GM12865 (cell line): ENCODE results near the gene ROCK2.

ENCODE experiments used
- DNase-seq: peaks from one replicate; pipeline ENCODE4 v3.0.0; 2010; ENCODE audit warnings: low read depth
- H3K4me3 ChIP-seq: 2 replicates; pipeline ENCODE4 v1.5.1; 2011; ENCODE audit warnings: mild to moderate bottlenecking, low read depth, low read length, control low read depth
- CTCF ChIP-seq: IDR thresholded peaks from 2 replicates; pipeline ENCODE4 v1.5.1; 2011; ENCODE audit warnings: low read length, control low read depth, low read depth, inconsistent platforms; ENCODE audit not compliant: insufficient read depth; ENCODE audit errors: missing control alignments

The ROCK2 gene

DNA sequence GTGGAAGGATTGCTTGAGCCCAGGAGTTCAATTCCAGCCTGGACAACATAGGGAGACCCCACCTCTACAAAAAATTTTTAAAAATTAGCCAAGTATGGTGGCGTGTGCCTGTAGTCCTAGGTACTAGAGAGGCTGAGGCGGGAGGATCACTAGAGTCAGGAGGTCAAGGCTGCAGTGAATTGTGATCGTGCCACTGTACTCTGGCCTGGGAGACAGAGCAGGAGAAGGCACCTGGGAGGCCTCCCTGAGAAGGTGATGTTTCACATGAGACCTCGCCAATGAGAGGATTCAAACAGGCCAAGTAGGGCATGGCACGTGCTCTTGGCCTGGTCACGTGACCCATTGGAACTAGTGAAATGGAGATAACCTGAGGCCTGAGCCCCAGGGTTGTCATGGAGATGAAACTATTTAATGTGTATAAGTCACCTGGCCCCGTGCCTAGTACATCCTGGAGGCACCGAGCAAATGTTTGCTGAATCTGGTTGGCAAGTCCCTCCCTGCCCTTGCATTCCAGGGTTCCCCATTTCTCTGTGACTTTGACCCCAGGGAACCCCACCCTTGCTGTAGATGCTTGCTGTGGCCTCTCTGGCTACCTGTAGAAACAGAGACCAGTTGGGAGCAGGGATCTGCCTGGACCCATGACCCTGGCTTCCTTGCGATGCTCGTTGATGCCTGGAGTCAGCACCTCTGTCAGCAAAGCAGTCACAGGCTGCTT is 26.1 kb upstream of the ROCK2 start:
- no peak for TF ChIP-seq CTCF
- DNase-seq, result no peak
- H3K4me3 ChIP-seq, result no peak overlapping the region

GRCh38 chr2:11368059-11368572 is 23.7 kb upstream of the ROCK2 start:
- no peak overlapping the region for H3K4me3 ChIP-seq
- DNase-seq, result no peak
- no peak for TF ChIP-seq CTCF

DNA sequence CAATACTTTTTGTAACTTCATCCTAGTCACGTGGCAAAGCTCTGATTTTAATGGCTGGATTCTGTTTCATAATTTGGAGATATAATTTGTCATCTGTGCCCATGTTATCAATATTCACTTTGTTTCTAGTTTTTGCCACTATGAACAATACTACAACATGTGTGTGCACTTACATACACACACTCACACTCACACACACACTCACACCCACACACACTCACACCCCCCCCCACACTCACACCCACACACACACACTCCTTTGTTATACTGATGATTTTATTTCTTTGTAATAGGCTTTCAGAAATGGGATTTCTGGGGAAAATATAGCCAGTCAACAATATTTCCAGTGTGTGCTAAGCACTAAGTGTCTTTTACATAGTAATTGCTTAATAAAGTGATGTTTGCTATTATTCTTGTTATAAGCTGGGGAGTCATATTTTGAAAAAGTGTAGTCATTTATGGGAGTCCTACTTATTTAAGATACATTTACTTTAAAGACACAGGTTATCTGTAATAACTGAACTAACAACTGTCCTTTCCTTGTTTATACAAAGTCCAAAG is 22.8 kb upstream of the ROCK2 start:
- DNase-seq, result no peak
- no peak for TF ChIP-seq CTCF
- H3K4me3 ChIP-seq, result no peak overlapping the region

GRCh38 chr2:11366326-11366741 is 21.9 kb upstream of the ROCK2 start:
- no peak overlapping the region for H3K4me3 ChIP-seq
- no peak for DNase-seq
- no peak for TF ChIP-seq CTCF

- no peak for DNase-seq
- no peak for TF ChIP-seq CTCF
- no peak overlapping the region for H3K4me3 ChIP-seq
Observed at GRCh38 chr2:11365096-11365879, 20.9 kb upstream of the ROCK2 start.

- no peak for TF ChIP-seq CTCF
- H3K4me3 ChIP-seq, result no peak overlapping the region
- DNase-seq, result no peak
Observed at GRCh38 chr2:11364565-11364887, 20.1 kb upstream of the ROCK2 start.
